Fibroblast of lung (primary cell): ENCODE data around the gene DLK2.

Experiments used
- CTCF ChIP-seq, 2 donors: IDR thresholded peaks in 1 of 2; conservative IDR thresholded peaks in 1 of 2; 1 replicate in 1 of 2; 2 replicates in 1 of 2; pipeline ENCODE4 v1.5.1; 2011 to 2012; ENCODE audit warnings: low read length in 2 of 2, control low read depth in 1 of 2, inconsistent platforms in 1 of 2, low read depth in 1 of 2, mild to moderate bottlenecking in 1 of 2
- EZH2 ChIP-seq: IDR thresholded peaks from 2 replicates; pipeline ENCODE4 v1.5.1; 2012; ENCODE audit warnings: low read length, control low read depth, mild to moderate bottlenecking; ENCODE audit errors: missing control alignments

GRCh38 chr6:43461936-43462335 is 6.6 kb upstream of the DLK2 start:
- TF ChIP-seq CTCF (conservative IDR thresholded peaks at IDR 0.05 in 1 of 2, IDR thresholded peaks at IDR 0.05 in 1 of 2; ENCODE audit: low read depth in 1 of 2, low read length in 2 of 2) (no peak), EZH2 (no peak)
